WI38 (cell line): ENCODE results near the gene BARHL1.

ENCODE experiments used
- H3K4me3 ChIP-seq: 2 replicates; pipeline ENCODE4 v1.5.1; 2011; ENCODE audit warnings: low read depth, mild to moderate bottlenecking, control low read depth, low read length
- CTCF ChIP-seq: IDR thresholded peaks from 2 replicates; pipeline ENCODE4 v1.5.1; 2012; ENCODE audit warnings: low read depth, mild to moderate bottlenecking, control low read depth, low read length

The BARHL1 gene

GRCh38 chr9:132630811-132631210, 48.4 kb downstream of the BARHL1 start:
- no peak for TF ChIP-seq CTCF
- no peak overlapping the region for H3K4me3 ChIP-seq

GRCh38 chr9:132631280-132631679, 48.9 kb downstream of the BARHL1 start:
- no peak for TF ChIP-seq CTCF
- no peak overlapping the region for H3K4me3 ChIP-seq

GRCh38 chr9:132631685-132632084, 49.3 kb downstream of the BARHL1 start:
- no peak overlapping the region for H3K4me3 ChIP-seq
- no peak for TF ChIP-seq CTCF

- no peak overlapping the region for H3K4me3 ChIP-seq
- no peak for TF ChIP-seq CTCF
Measured at GRCh38 chr9:132632413-132633129, 50.2 kb downstream of the BARHL1 start.

- TF ChIP-seq CTCF, result no peak
- H3K4me3 ChIP-seq, result no peak overlapping the region
Measured at GRCh38 chr9:132634327-132634726, 51.9 kb downstream of the BARHL1 start.

- no peak overlapping the region for H3K4me3 ChIP-seq
- no peak for TF ChIP-seq CTCF
Measured at GRCh38 chr9:132637351-132637750, 54.9 kb downstream of the BARHL1 start.

- H3K4me3 ChIP-seq, result no peak overlapping the region
- no peak for TF ChIP-seq CTCF
Measured at GRCh38 chr9:132637801-132638200, 55.4 kb downstream of the BARHL1 start.
